ENCODE measurements around the gene UQCRQ. TPM values are rescaled to one million over a fixed set of nuclear protein-coding genes. Genes with fewer than 3 reads are reported as not detected.

UQCRQ gene
- total RNA-seq, 1 experiment from 2014 or later: 306 TPM

GRCh38 chr5:132825033-132825833, 41.2 kb upstream of the UQCRQ start:
- H2BK120ac ChIP-seq (ENCODE audit: low read depth, low read length, poor library complexity, severe bottlenecking): no peak overlapping the region
- H2BK20ac ChIP-seq (ENCODE audit: low read depth, low read length, poor library complexity, severe bottlenecking): no peak overlapping the region
- TF ChIP-seq, protein P1, sequence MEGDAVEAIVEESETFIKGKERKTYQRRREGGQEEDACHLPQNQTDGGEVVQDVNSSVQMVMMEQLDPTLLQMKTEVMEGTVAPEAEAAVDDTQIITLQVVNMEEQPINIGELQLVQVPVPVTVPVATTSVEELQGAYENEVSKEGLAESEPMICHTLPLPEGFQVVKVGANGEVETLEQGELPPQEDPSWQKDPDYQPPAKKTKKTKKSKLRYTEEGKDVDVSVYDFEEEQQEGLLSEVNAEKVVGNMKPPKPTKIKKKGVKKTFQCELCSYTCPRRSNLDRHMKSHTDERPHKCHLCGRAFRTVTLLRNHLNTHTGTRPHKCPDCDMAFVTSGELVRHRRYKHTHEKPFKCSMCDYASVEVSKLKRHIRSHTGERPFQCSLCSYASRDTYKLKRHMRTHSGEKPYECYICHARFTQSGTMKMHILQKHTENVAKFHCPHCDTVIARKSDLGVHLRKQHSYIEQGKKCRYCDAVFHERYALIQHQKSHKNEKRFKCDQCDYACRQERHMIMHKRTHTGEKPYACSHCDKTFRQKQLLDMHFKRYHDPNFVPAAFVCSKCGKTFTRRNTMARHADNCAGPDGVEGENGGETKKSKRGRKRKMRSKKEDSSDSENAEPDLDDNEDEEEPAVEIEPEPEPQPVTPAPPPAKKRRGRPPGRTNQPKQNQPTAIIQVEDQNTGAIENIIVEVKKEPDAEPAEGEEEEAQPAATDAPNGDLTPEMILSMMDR (conservative IDR thresholded peaks at IDR 0.05): no peak
- peak overlapping the region; percentile 18 for H3K4me2 ChIP-seq (ENCODE audit: insufficient read depth, insufficient read length, low read length)
- no peaks in the 10 kb centered on the region for H3K79me1 ChIP-seq (ENCODE audit: insufficient read depth, low read depth, low read length, poor library complexity, severe bottlenecking)
- no peaks in the 10 kb centered on the region; a peak in 1 of 5 replicates for H3K9me3 Mint-ChIP-seq
- H3K4me1 Mint-ChIP-seq: peaks cover 8 to 17% of the 10 kb centered on the region in 2 experiments
- H4K5ac ChIP-seq (ENCODE audit: insufficient read length, low read depth, low read length): no peak overlapping the region
- H3K18ac ChIP-seq (ENCODE audit: insufficient read length, low read depth, low read length): peak overlapping the region; percentile 56
- no peak overlapping the region for H3K4ac ChIP-seq (ENCODE audit: low read depth, low read length)
- H3K27ac Mint-ChIP-seq: no peak overlapping the region
- no peak overlapping the region for H4K91ac ChIP-seq (ENCODE audit: insufficient read length, low read depth, low read length)
- H2BK12ac ChIP-seq (ENCODE audit: insufficient read length, low read depth, low read length): no peak overlapping the region
- peaks cover 73% of the 10 kb centered on the region for H3K27me3 Mint-ChIP-seq (ENCODE audit: low read depth)
- H3K36me3 Mint-ChIP-seq (ENCODE audit: insufficient read depth in 1 of 3, low read depth in 3 of 3): peaks cover 3 to 6% (median 4%) of the 10 kb centered on the region in 3 experiments; a peak in 6 of 7 replicates
- H3K14ac ChIP-seq (ENCODE audit: insufficient read depth, low read length): peak overlapping the region; percentile 80; the same call in 1 of the 2 replicates
- H3K23me2 ChIP-seq (ENCODE audit: insufficient read length, low read depth, low read length, poor library complexity, severe bottlenecking): peaks cover 21% of the 10 kb centered on the region
- peak; percentile 61 for DNase-seq
- H2BK5ac ChIP-seq (ENCODE audit: insufficient read length, low read length): no peak overlapping the region
- peak overlapping the region; percentile 44 to 67 for H3K4me3 Mint-ChIP-seq
- H3K23ac ChIP-seq (ENCODE audit: insufficient read length, low read depth, low read length): no peak overlapping the region
- H3K9ac ChIP-seq (ENCODE audit: extremely low read depth, insufficient read length, low read length): no peak overlapping the region
- no peak overlapping the region for H2AFZ ChIP-seq (ENCODE audit: low read length)
- WGBS (ENCODE audit: extremely low coverage, insufficient read length, low lambda C conversion rate): no CpG with 5 or more reads among the region's 71 CpGs
- peaks cover 3% of the 10 kb centered on the region for H3K4me1 ChIP-seq (ENCODE audit: insufficient read depth, low read length)
- no peak overlapping the region for H3K56ac ChIP-seq (ENCODE audit: insufficient read length, low read depth, low read length)
- H3K9me3 ChIP-seq (ENCODE audit: control insufficient read depth, low read depth, low read length): no peaks in the 10 kb centered on the region
- H3K27ac ChIP-seq (ENCODE audit: insufficient read length, low read depth, low read length): no peak overlapping the region
- no peak overlapping the region for H2AK5ac ChIP-seq (ENCODE audit: insufficient read length, low read length)
- H2BK15ac ChIP-seq (ENCODE audit: low read depth, low read length): no peak overlapping the region
- no peaks in the 10 kb centered on the region for H3K79me2 ChIP-seq (ENCODE audit: insufficient read depth, low read length)
- no peaks in the 10 kb centered on the region for H4K20me1 ChIP-seq (ENCODE audit: control insufficient read depth, insufficient read depth, insufficient read length)
- H4K8ac ChIP-seq (replicated peaks; ENCODE audit: insufficient read length, low read depth, low read length): no peak overlapping the region
- H3T11ph ChIP-seq (ENCODE audit: low read length): no peak overlapping the region
- H3K27me3 ChIP-seq (ENCODE audit: insufficient read depth, low read length): peaks cover 25% of the 10 kb centered on the region; the same call in 1 of the 2 replicates

Measured in H9 (cell line).